ENCODE measurements around the gene SGCB.

Gene SGCB

GRCh38 chr4:52028970-52029369 lies 9.1 kb downstream of the SGCB start:
- no peak for DNase-seq (ENCODE audit: extremely low read depth in 1 of 2, low read depth in 1 of 2)

- DNase-seq (ENCODE audit: extremely low read depth in 1 of 2, low read depth in 1 of 2): no peak
These were observed 18.0 kb downstream of the SGCB start, which contains the start of gene LRRC66 for GRCh38 chr4:52019936-52020657. TSS of gene LRRC66 (minus strand) at chr4:52020363. CDS start at chr4:52017613, 2,750 bp downstream.

GRCh38 chr4:52017814-52018213 lies 20.3 kb downstream of the SGCB start:
- no peak for DNase-seq (ENCODE audit: extremely low read depth in 1 of 2, low read depth in 1 of 2)

- DNase-seq (ENCODE audit: extremely low read depth in 1 of 2, low read depth in 1 of 2): no peak
These were observed 21.1 kb downstream of the SGCB start for GRCh38 chr4:52016981-52017380.

- no peak for DNase-seq (ENCODE audit: extremely low read depth in 1 of 2, low read depth in 1 of 2)
These were observed 22.7 kb downstream of the SGCB start for GRCh38 chr4:52015366-52015765.

GRCh38 chr4:52014903-52015302 lies 23.2 kb downstream of the SGCB start:
- DNase-seq (ENCODE audit: extremely low read depth in 1 of 2, low read depth in 1 of 2): no peak

GRCh38 chr4:52012651-52013050 lies 25.4 kb downstream of the SGCB start:
- no peak for DNase-seq (ENCODE audit: extremely low read depth in 1 of 2, low read depth in 1 of 2)

- DNase-seq (ENCODE audit: extremely low read depth in 1 of 2, low read depth in 1 of 2): no peak
These were observed 27.1 kb downstream of the SGCB start for GRCh38 chr4:52010986-52011385.

- no peak for DNase-seq (ENCODE audit: extremely low read depth in 1 of 2, low read depth in 1 of 2)
These were observed 31.2 kb downstream of the SGCB start for GRCh38 chr4:52006887-52007286.

- DNase-seq (ENCODE audit: extremely low read depth in 1 of 2, low read depth in 1 of 2): no peak
These were observed 32.4 kb downstream of the SGCB start for GRCh38 chr4:52005604-52006273.

GRCh38 chr4:52004414-52004813 lies 33.7 kb downstream of the SGCB start:
- DNase-seq (ENCODE audit: extremely low read depth in 1 of 2, low read depth in 1 of 2): no peak

GRCh38 chr4:52001616-52002015 lies 36.5 kb downstream of the SGCB start:
- DNase-seq (ENCODE audit: extremely low read depth in 1 of 2, low read depth in 1 of 2): no peak

- no peak for DNase-seq (ENCODE audit: extremely low read depth in 1 of 2, low read depth in 1 of 2)
These were observed 38.8 kb downstream of the SGCB start for GRCh38 chr4:51999250-51999649.

- no peak for DNase-seq (ENCODE audit: extremely low read depth in 1 of 2, low read depth in 1 of 2)
These were observed 39.3 kb downstream of the SGCB start for GRCh38 chr4:51998837-51999236.

- no peak for DNase-seq (ENCODE audit: extremely low read depth in 1 of 2, low read depth in 1 of 2)
These were observed 40.5 kb downstream of the SGCB start for GRCh38 chr4:51997647-51998046.

GRCh38 chr4:51995647-51996220 lies 42.4 kb downstream of the SGCB start:
- no peak for DNase-seq (ENCODE audit: extremely low read depth in 1 of 2, low read depth in 1 of 2)
